NCI-H2196 treated with DMSO at 0.1 percent for 48 hours (cell line): ENCODE measurements around the gene NXPH1.

Experiments used
- DNase-seq: peaks from one replicate; lab custom pipeline; 2025; ENCODE audit not compliant: unreplicated experiment; lab: John Stamatoyannopoulos, UW

The NXPH1 gene

DNA sequence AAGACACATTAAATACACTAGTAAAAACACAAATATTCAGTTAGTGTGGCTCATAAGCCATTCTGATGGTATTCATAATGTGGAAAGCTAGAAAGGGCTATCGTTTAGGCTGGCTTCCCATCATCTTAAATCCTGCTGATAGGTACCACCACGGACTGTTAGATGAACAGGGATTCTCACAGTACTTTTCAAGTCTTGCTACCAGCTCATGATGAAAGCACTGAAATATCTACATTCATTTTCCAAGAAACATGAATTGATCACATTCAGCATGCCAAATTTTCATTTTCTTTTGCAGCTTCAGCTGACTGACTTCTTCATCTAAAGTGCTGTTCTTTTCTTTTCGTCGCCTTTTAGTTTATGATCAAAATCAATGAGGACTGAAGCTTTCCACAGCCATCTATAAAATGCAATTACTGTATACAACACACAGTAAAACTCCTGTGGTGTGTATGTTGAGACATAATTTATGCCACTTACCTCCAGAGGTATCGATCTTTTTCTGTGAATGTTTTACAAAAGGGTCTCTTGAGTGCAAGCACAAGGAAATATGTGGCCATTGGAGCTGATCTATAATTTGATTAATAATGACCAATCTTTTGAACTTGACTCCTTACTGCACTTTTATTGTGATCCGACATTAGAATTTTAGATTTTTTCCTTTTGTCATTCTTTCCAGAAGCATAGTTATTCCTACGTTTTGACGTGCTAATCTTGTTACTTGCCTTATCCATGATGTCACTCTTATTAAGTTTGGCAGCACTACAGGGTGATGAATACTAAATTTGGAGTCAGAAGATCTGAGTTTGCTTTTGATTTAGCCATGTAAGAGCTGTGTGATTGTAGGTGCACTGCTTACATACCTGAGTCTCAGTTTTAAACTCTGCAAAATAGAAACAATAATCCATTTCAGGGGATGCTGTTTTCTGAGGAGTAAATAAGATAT is 58.4 kb downstream of the NXPH1 start:
- DNase-seq: no peak

DNA sequence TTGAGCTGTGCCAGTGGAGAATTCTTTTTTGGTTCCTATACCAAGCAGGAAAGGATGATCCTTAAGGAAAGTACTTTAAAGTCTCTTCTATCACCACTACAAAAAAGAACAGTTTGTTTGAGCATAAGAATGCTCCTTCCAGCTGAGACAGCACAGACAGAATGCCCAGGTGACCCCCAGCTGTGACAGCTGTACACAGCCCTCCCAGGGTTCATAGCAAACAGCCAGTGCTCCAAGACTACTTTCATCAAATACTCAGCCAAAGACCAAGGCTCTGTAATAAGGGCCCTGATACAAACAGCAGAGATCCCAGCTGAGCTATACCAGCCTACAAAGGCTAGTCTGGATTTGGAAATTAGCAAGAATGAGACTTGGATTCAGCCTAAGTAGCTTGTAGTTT is 65.7 kb downstream of the NXPH1 start:
- DNase-seq: no peak

DNA sequence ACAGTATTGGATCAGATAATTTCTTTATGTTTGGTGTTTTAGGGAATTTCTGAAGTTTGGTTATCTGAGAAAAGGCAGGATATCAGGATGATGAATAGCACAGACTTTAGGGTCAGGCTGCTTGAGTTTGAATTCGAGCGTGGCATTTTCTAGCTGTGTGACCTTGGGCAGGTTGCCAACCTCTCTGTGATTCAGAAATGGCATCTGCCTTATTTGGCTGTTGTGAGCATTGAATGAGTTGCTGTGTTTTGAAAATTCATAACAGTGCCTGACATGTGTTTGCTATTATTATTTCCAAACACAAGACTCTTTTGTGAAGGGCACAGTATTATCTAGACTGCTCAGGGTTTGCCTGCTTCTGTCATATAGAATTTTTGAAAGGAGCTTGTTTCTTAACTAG is 66.9 kb downstream of the NXPH1 start:
- no peak for DNase-seq

DNA sequence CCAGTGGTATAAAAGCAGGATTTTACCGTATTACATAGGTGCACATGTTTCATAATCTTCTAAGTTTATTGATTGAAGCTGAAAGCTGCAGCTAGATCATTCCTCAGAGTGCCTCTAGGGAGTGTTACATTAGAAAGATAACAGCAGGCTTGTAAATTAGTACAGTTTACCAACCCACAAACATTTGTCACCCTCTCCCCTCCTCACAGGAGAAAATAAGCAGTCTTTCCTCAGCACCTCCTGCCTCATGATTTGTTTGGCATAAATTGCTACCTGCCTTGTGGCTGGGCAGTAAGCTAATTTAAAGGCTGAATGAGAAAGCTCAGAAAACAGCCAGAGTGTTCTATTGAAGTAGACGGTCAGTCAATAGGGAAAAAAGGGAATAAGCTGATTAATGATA is 74.2 kb downstream of the NXPH1 start:
- DNase-seq: no peak

DNA sequence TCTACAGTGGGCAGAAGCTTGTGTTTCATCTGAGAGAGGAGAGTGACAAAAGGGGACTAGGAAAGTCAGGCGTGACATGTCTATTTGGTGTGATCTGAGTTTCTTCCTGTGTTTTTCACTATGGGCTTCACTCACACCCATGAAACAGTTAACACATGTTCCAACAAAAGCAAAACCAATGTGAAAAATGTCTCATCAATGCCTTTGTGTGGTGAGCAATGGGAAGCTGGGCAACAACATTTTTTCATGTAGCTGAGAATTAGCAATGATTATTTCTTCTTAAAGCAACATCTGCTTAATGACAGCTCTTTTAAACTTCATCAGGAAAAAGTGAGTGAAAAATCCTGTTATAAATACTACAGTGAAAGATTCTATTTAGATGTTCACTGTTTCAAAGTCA is 76.2 kb downstream of the NXPH1 start:
- no peak for DNase-seq

DNA sequence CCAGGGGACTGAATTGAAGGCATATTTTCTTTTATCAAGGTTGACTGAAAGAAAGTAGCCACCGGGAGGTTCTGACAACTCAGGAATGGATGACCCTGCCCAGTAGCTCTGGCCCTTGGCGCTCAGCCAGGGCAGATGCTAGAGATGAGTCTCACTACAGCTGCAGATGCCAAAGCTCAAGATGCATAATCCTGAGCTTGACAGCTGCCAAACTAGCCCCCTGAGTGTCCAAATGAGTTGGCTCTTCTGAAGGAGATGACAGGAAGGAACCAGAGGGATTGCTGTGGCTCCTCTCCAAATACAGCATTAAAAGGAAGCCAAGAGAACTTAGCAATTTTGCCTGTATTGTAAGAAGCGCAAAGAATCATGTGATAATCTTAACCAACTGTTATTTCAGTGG is 78.4 kb downstream of the NXPH1 start:
- no peak for DNase-seq

DNA sequence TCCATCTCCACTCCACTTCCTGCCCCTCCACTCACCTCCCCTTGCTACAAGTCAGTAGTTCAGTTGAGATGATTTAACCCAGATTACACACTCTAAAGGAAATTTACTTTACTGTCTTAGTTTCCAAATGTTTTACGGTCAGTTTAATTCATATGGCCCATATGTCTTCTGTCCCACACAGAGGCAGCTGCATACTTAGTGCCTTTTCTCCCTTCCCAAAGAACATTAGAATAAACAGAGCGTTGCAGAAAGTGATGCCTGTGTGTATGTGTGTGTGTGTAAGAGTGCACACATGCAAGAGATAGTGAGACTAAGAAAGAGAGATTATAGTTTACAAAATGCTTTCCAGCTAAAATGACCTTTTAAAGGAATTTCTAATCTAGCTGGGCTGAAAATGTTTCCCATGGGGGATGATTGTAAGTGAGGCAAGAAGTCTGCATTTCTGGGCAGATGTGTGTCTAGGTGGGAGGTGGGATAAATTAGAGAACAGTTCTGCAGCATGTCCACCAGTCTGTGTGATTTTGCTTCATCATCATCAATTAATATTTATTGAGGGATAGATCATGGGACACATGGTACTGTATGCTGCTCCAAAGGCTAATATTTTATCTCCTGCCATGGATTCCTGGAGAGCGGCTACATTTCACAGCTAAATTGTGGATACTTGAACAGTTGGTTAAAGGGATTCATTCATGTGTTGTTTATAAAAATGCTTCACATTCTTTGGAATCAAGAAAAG is 81.5 kb downstream of the NXPH1 start:
- DNase-seq: no peak

DNA sequence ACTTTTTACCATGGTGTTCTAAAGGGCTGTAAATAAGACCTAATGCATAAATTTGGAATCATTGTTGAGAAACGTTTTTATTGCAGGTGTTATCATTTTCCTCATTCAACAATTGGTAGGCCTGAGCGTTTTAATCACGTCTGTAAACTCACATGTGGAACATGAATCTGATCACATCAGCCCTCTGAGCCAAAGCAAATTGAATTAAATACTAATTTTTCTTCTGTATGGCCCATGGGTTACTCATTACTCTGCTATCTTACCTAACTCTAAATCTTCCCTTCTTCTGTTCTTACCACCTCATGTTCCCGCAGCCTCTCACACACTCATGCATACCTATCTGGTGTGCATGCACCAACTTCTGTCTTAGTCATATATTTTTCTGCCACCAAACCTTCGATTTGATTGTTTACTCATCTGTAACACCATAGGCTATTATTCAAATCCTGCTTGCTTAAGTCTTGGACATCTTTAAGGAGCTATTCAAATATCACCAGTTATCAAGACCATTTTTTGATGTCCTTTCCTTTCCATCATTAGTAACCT is 82.3 kb downstream of the NXPH1 start:
- DNase-seq: no peak

DNA sequence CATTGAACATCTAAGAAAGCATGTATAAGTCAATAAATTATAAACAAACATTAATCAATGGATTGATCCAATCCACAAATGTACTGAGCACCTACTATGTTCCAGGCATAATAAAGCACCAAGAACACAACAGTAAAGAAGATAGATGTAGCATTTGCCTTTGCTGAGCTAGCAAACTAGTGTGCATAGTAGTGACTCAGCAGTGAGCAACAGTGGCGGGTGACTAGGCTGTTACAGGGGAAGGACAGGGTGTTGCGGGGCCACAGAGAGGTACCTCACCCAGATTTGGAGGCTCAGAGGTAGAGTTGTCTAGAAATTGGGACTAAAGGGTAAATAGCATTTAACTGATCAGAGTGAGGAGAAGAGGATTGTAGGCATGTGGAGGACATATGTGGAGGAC is 83.6 kb downstream of the NXPH1 start:
- no peak for DNase-seq

DNA sequence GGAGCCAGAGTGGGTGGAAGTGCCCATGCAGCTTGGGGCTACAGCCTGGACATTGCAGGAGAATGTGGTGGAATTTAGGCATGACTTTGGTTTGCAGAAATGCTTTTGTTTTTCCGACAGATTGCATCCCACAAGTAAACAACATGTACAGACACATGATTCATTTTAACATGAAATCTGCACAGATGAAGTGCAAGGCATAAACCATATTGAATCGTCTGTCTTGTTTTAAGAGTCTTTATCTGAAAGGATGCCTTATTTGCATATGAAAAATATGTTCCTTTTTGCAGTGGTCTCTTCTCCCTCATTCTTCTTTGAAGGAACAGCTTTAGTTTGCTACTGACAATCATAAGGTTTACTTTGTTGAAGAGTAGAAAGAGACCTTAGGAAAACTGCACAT is 94.9 kb downstream of the NXPH1 start:
- DNase-seq: no peak

DNA sequence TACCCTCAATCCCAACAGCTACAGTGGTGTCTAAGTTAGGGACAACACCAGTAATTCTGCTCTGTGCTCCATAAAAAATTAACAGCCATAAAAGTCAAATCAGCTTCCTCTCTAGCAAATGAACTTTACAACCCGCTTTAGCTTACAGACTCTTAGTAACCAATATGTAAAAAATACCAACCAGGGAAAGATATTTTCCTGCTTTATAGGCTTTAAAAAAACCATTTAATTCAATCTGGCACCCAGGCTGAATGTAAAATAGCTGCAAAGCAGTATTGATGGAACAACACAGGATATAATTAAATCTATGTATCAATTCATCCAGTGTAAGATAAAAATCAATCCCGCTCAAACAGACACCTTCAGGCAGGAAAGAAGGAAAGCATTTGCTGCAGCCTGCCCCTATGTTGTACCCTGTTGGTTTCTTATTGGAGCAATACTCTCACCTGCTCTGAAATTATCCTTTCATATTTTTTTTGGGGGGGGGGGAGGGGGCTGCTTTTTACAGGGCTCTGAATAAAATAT is 98.6 kb downstream of the NXPH1 start:
- no peak for DNase-seq

DNA sequence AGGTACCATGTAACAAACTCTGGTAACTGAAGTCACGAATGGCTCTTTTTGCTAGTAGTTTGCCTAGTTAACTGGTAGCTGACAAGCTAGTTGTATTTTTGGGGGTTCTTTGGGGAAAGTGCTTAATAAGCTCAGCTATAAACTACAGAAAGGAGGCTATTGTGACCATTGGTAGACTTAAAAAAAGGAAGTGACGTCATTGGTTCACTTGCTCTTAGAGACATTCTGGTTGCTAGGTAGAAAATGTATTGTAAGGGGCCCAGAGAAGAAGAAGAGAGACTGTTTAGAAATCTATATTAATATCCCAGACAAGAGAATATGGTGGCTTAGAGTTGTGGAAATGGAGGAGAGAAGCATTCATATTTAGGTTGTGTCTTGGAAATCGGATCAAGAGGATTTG is 103.0 kb downstream of the NXPH1 start:
- no peak for DNase-seq

DNA sequence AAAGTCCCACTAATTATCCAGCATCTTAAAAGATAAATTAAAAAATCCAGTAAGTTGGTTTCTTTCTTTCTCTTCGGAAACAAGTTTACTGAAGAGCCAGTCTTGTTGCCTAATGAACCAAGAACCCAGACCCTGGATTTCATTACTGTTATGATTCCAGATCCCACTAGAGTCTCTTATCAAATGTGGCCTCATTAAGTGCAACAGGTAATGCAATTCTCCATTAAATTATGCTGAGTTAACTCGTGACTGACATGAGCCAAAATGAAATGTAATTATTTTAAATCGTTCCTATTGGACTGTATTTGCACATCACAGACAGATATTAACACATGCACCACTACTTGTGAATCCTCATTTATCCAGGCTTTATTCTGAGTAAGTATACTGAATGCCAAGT is 115.6 kb downstream of the NXPH1 start:
- DNase-seq: no peak

DNA sequence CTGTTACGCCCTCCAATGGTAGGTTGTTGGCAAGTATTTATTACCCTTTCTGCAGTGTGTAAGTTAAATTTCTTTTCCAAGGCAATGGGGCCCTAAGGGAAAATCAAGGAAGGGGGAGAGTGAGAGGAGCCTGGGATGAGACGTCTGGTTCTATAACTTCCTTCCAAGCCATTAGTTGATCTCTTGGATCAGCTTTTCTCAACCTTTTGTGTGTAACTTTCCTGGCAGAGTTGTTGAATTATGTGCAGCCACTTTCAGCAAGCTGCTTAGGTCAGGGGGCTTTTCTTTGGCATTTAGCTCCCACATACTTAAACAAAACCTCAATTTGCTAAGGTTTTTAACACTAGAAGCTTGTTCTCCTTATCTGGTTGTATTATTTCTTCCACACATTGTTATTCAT is 127.1 kb downstream of the NXPH1 start:
- DNase-seq: no peak

DNA sequence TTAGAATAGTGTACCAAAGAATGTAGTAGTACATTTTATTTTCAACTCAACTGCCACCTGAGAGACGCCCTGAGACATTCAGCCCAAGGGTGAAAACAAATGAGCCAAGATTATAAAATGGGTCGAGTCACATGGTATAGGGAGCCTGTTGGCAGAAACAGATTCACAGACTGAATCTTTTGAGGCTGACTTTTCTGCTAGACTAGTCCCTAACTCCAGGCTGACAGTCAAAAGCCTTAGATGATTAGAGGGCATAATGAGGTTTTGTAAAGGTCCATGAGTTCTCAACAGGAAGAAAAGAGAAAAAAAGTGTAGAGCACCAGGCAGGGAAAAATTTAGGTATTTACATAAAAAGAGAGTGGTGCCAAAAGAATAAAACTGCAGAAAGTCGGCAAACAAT is 128.0 kb downstream of the NXPH1 start:
- DNase-seq: no peak

DNA sequence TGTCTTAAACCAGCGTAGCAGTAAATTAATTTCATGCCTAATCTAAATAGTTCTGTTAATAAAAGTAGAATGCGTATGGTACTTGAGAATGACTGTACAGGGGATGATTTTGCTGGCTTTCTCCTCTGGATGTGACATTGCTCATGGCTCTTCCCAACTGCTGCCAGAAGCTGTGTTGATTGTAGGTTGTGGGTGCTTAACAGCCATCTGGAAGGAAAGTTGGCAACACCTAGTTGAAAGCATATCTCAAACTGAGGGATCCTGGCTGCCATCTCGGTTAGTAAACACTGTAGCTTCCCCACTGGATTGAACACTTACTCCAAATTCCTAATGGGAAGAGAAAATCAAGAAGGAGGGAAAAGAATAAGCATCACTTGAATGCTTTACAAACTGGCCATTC is 130.9 kb downstream of the NXPH1 start:
- DNase-seq: no peak

DNA sequence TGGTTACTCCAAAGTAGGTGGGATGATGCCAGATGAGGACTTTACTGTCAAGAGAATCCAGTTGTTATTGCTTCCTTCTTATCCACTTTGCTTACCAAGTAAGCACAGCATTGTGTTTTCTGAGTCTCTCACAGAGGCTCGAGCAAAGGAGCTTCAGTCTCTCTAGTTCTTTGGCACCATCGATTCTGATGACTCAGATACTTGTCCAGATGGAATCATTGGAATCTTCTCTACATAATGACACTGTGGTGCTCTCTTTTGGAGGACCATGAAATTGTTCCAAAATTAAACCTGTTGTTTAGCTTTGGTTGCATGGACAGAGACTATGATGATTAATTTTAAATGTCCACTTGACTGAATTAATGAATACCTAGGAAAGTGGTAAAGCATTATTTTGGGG is 132.6 kb downstream of the NXPH1 start:
- DNase-seq: no peak

DNA sequence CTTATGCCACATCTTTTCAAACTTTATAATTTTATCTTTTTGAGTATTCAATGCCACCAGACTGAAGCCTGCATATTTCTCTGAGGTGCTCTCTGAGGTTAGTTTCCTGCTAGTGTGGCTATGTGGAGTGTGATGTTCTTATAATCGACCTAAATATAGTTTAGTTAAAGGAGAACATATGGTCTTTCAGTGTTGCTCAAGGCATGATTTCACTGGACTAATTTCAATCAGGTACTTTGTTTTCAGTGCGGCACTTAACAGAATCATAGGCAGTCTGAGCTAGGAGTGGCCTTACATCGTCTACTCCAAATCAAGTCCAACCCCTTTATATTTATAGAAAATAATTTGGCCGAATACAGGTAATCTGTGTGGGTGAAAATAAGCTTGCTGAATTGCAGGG is 134.2 kb downstream of the NXPH1 start:
- no peak for DNase-seq

DNA sequence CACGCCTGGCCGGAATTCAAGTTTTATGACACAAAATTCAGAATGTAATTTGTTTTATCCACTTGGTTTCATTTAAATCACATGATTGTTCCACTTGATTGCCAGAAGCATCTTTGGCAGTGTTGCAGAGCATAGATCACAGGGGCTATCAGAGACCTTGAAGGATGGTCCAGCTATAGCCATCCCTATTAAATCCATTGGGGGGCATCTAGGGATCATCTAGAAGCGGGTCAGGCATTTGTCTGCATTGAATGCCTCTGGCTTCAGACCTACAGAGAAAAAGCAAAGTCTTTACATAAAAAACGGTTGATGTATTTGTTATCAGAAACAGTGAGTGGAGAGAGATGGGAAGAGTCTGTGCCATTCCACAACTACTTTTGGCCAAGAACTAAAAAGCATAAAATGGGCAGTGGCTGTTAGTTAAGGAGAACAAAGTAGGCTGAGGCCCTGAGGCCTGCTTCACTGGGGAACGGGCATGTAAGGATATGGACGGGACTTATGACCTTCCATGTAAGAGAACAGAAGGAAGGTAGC is 146.3 kb downstream of the NXPH1 start:
- no peak for DNase-seq

DNA sequence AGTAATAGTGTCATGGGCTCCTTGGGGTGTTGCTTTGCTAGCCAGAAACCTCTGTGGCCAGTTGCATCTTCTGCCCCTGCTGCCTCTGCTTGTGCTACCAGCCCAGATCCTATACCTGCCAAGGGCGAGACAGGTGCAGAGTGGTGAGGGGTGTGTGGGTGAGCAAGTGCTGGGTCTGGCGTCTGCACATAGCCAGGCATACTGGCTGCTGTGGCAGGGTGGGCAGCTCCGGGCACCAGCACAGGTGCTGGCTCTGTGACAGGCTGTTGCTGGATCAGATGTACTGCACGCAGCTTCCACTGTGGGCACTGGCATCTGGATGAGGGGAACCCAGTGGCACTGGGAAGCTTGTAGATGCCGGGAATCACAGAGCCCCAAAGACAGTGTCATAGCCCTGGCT is 148.4 kb downstream of the NXPH1 start:
- DNase-seq: no peak

DNA sequence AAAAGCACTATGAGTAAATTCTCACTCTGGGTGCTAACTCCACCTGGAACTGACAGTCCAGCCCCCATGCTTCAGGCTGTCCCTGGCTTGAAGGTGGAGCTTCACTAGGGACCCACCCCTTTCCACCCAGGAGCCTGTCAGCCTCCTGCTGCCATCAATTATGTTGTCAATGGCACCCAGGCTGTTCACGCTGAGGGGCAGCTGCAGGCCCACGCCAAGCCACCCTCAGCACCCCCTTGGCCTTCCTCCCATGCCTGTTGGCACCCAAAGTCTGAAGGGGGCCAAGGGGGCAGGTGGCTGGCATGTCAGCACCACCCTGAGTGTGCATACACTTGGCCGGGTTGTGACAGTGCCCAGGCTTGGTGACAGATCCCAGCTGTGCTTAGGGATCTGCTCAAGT is 149.3 kb downstream of the NXPH1 start:
- no peak for DNase-seq

DNA sequence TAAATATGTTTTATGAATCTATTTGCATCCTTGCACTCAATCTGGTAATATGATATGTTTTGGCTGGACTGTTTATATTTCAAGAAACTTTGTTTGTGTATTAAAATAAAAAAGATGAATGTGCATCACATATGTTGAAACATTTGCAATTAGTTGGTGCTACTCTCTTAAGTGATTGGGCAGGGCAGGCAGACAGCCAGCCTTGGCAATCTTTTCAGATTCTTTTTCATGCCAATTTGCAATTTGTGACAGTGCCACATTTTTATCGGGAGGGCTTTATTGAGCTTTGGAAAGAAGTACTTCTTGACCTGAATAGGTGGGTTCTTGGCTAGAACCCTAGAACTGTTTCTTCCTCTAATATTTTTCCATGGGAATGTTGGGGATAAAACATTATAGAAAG is 152.2 kb downstream of the NXPH1 start:
- no peak for DNase-seq
